Medulla oblongata (tissue), 1 donor: ENCODE measurements around the gene PTPN21.
A peak's percentile ranks its signal among the peaks of the same experiment; 100 is the strongest.
"Not testable (repeated sequence)": the region's sequence is repeated elsewhere in the genome, so short reads cannot be mapped to it uniquely, and the experiment has no call there.

Experiments used
- DNase-seq: peaks from one replicate; pipeline ENCODE4 v3.0.0-alpha.2; 2015; ENCODE audit errors: extremely low spot score

Gene PTPN21

DNA sequence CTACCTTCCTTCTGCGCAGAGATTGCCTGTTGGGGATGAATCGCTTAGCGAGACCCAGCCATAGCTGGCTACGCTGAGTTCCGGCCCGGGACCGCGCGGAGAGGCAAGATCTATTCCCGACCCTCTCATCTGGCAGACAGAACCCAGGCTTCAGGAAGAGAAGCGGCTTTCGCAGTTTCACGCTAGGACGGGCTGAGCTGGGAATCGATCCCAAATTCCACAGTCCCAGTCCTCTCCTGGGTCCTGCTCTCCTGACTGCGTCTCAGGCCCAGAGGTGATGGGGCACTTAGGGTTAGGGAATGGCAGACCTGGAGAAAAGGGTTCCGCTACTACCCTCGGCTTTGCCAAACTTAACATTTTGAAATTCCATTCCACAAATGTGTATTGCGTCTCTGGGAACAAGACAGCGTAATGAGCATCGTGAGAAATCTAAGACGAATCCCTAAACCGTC is 2.8 kb downstream of the PTPN21 start:
- DNase-seq: peak; percentile 53

DNA sequence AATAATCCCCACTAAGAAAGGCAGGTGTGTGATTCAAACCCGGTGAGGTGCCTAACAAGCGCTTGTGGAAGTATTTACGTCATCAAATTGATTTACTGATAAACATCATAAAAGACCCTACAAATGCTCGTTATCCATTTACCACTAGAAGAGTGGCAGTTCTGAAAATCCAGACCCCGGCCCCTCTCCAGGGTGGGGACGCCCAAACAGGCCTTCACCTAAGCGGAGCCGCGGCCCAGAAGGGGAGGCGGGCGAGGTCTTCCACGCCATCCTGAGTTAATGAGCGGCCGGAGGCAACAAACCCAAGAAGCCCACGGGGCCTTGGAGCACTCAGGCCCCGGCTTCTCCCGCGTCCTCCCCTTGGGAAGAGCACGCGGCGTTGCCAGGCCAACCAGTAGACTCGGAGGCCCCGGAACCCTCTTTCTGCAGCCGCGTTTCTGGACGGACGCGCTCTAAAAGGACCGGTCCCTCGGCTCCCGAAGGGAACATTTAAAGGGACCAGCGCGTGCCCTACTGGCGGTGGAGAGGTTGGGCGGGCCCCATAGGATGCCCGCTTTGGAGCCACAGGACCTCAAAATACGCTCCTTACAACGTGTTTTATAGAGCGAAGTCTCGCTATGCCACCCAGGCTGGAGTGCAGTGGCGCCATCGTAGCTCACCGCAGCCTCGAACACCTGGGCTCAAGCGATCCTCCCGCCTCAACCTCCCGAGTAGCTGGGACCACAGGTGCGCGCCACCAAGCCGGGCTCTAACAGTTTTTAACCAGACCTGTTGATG is 3.5 kb downstream of the PTPN21 start:
- peak; percentile 87 for DNase-seq

GRCh38 chr14:88550078-88550477 is 4.7 kb downstream of the PTPN21 start:
- no peak for DNase-seq

DNA sequence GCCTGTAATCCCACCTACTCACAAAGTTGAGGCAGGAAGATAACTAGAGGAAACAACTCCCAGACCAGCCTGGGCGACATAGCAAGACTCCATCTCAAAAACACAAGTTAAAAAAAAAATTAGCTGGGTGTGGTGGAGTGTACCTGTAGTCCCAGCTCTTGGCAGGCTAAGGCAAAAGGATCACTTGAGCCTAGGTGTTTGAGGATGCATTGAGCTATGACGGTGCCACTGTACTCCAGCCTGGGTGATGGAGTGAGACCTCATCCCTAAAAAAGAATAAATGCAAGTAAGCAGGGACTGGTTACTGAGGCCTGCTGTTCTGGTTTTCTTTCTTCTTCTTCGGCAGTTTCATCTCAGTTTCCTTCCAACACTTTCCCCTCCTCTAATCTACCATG is 7.4 kb downstream of the PTPN21 start:
- DNase-seq: no peak

DNA sequence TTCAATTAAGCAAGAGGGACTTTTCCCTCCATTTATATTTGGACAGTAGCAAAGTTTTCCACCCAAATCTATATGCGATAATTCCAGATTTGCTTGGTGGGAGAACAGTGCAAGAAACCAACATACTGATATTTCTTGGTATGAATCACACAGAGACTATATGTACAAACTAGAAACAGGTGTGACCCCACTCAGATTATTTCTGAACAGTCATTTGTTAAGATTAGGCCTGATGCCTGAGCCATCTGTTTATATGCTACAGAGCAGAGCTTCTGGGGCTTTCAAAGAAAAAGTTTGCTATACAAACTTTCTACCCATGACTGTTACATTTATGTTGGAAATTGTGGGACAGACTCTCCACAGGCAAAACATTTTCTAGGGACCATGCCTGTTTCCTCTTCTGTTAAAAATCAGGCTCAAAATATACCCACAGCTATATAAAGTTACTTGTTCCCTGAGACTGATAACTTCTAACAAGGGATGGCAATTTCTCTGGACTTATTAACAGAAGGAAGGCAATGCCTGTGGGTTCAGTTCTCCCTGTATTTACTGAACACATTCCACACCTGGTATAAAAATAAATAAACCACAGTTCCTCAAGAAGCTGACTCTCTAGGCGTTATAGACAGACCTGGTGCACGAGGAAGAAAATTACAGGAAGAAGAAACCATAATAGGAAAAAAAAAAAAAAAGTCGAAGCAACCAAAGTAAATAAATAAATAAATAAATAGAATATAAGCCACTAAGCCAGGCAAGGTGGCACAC is 8.0 kb downstream of the PTPN21 start:
- DNase-seq: no peak

- no peak for DNase-seq
These were observed 9.6 kb downstream of the PTPN21 start for GRCh38 chr14:88545256-88545655.

DNA sequence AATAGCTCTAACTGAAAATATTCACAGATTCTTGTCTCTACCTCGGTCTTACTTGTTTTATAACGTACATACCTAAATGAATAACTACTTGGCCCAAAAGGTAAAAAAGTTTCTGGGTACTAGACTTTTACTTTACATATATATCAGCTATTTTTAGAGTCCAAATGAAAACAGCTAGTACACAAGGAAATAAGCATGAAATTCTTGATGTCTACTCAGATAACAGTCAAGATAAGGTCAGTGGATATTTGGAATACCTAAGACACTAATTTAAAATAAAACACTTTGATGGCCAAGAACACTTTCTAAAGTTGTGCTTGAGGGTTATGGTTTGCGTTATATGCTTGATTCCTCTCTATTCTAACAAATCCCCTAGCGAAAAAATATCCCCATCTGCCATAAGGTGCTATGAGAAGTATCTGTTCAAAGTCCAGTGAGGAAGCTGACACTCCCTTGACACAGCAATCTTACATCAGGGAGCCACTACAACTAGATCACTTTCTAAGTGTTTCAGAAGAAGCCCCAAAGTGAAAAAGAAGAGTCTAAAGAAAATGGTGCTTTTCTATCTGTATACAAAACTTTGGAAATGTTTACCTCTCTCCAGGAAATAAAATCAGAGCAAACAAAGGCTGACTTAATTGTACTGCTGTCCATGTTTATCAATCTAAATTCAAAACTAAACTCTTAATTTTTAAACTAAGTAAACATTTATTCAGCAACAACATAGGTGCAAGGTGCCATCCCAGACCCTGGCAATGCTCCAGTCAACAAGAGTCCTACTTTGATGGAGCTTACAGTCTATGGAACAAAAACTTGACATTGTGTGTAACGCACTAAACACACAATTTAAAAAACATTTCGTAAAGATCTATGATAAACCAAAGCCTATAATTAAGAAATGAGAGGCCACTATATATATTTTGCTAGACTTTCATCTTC is 11.7 kb downstream of the PTPN21 start:
- no peak for DNase-seq

DNA sequence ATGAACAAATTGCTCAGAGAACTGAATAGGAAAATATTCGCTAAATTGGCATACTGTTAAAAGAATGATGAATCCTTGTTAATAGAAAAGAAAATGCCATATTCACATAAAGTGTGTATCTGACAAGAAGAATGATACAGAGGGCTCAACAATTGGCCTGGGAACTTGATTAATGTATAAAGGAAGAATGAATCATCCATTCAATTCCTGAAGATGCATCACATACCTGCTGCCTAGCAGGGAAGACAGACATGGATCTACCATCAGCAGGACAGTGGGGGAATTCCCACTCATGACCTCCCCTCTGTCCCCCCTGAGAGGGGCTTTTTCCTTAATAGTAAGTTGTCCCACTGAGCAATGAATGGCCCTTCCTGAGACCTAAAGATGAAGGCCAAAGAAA is 13.5 kb downstream of the PTPN21 start:
- no peak for DNase-seq

GRCh38 chr14:88535813-88536212 is 19.0 kb downstream of the PTPN21 start:
- DNase-seq: no peak

DNA sequence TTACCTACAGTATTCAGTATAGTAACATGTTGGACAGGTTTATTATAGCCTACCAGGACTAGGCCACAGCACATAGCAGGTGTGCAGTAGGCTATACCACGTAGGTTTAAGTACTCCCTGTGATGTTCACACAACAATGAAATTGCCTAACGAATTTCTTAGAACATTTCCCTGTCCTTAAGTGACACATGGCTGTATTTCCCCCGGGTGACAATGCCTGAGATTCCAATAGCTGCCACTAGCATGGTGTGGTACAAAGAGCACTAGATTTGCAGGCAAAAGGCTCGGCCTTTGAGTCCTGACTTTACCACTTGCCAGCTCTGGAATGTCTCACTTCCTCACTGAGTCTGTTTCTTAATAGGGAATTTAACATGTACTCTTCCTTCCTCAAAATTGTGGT is 19.7 kb downstream of the PTPN21 start:
- DNase-seq: peak; percentile 46

- DNase-seq: no peak
These were observed 21.7 kb downstream of the PTPN21 start for GRCh38 chr14:88533064-88533602.

DNA sequence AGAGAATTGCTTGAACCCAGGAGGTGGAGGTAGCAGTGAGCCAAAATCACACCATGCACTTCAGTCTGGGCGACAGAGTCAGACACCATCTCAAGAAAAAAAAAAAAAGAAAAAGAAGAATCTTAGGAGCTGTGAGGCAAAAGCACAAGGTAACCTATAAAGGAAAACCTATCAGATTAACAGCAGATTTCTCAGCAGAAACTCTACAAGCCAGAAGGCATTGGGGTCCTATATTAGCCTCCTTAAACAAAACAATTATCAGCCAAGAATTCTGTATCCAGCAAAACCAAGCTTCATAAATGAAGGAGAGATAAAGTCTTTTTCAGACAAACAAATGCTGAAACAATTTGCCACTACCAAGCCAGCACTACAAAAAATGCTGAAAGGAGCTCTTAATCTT is 24.9 kb downstream of the PTPN21 start:
- not testable (repeated sequence) for DNase-seq

- no peak for DNase-seq
These were observed 32.4 kb downstream of the PTPN21 start for GRCh38 chr14:88522393-88522792.

GRCh38 chr14:88521818-88522217 is 33.0 kb downstream of the PTPN21 start:
- no peak for DNase-seq

DNA sequence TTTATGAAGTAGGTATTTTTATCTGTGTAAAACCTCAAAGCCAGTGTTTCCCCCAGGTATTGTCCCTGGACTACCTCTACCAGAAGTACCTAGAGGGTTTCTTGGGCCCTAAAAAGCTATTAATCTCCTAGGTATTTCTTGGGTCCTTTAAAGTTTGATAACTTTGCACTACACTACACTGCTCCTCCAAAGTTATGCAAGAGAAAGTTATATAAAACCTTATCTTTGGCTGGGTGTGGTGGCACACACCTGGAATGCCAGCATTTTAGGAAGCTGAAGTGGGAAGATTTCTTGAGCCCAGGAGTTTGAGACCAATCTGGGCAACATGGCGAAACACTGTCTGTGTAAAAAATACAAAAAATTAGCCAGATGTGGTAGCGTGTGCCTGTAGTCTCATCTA is 34.9 kb downstream of the PTPN21 start:
- DNase-seq: no peak

DNA sequence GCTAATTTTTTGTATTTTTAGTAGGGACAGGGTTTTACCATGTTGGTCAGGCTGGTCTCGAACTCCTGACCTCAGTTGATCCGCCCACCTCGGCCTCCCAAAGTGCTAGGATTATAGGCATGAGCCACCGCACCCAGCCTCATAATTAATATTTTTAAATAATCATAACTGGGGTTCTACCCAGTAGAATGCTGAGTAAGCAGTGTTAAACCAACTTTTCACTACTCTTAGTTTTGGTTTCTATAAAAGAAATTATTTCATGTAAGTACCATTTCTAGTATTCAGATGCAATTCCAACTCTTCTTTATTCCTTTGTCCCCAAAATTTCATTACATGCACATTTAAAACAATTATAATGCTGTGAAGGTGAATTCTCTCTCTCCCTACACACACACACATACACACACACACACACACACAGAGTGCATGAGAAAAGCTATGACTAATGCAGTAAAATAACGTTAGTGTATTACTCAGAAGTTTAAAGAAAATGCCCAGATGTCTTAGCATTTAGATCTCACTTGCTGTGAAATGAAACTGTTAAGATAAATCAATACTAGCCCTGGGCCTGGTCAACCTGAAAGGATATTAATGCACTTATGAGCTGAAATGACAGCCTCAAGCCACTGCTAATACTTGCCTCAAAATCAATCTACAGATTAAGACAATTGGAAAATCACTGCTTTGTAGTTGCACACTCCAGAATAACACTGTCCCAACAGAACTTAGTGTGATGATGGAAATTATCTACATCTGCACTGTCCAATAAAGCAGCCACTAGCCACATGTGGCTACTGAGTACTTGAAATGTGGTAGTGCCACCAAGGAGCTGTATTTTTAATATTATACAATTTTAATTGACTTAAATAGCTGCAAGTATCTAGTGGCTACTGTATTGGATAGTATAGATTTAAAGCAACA is 36.0 kb downstream of the PTPN21 start:
- no peak for DNase-seq

- DNase-seq: no peak
These were observed 37.9 kb downstream of the PTPN21 start for GRCh38 chr14:88516861-88517357.

GRCh38 chr14:88515499-88516221 is 39.1 kb downstream of the PTPN21 start:
- DNase-seq: no peak

- DNase-seq: no peak
These were observed 47.6 kb downstream of the PTPN21 start for GRCh38 chr14:88507208-88507607.

- DNase-seq: no peak
These were observed 49.2 kb downstream of the PTPN21 start for GRCh38 chr14:88505621-88506020.
